HepG2 (cell line): ENCODE measurements around the gene CCR3.

Source experiments
- CHD4 ChIP-seq: fragments of 200-600 bp; sonication (generic); IDR thresholded peaks from 2 replicates; pipeline ENCODE4 v1.7.0; 2017; ENCODE audit warnings: mild to moderate bottlenecking, low read length, borderline replicate concordance
- HCFC1 ChIP-seq: fragments of 150-350 bp; IDR thresholded peaks from 2 replicates; pipeline ENCODE4 v1.6.1; 2014; ENCODE audit warnings: low read depth, low read length
- TF ChIP-seq, protein P1 (sequence below): sonication (generic); formaldehyde crosslinking; IDR thresholded peaks from 2 replicates; pipeline ENCODE4 v1.4.0; 2020; ENCODE audit warnings: missing genetic modification reagents, mild to moderate bottlenecking, borderline replicate concordance

GRCh38 chr3:46280105-46280797 lies 38.0 kb downstream of the CCR3 start:
- TF ChIP-seq, protein P1, sequence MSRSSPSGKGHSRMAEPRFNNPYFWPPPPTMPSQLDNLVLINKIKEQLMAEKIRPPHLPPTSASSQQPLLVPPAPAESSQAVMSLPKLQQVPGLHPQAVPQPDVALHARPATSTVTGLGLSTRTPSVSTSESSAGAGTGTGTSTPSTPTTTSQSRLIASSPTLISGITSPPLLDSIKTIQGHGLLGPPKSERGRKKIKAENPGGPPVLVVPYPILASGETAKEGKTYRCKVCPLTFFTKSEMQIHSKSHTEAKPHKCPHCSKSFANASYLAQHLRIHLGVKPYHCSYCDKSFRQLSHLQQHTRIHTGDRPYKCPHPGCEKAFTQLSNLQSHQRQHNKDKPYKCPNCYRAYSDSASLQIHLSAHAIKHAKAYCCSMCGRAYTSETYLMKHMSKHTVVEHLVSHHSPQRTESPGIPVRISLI (CRISPR knock-in tag): no peak
- TF ChIP-seq CHD4 (no peak), HCFC1 (no peak)
